ENCODE data around the gene HNRNPUL1.

- TF ChIP-seq POLR2A (IDR thresholded peaks at IDR 0.05) (no peak), CTCF (IDR thresholded peaks at IDR 0.05) (no peak)
Measured at GRCh38 chr19:41316306-41316920, 52.2 kb downstream of the HNRNPUL1 start.
